Mesothelial cell of epicardium (in vitro differentiated cells): Measurements from ENCODE around the gene NT5C2. TPM values are rescaled to one million over a fixed set of nuclear protein-coding genes. Genes with fewer than 3 reads are reported as not detected.
"Not testable (repeated sequence)": the region's sequence is repeated elsewhere in the genome, so short reads cannot be mapped to it uniquely, and the experiment has no call there.

Experiments
- DNase-seq, 2 experiments: peaks; one replicate each; pipeline ENCODE4 v3.0.0; 2021; ENCODE audit warnings: low spot score in 2 of 2; ENCODE audit not compliant: unreplicated experiment in 2 of 2
- H3K27ac Mint-ChIP-seq: 2 replicates; pipeline ENCODE4 v1.8.0; 2021; ENCODE audit warnings: mixed read lengths
- H3K27me3 Mint-ChIP-seq: 2 replicates; pipeline ENCODE4 v1.8.0; 2021; ENCODE audit warnings: low read depth, mixed read lengths
- H3K36me3 Mint-ChIP-seq: 2 replicates; pipeline ENCODE4 v1.8.0; 2021; ENCODE audit warnings: mixed read lengths
- H3K4me1 Mint-ChIP-seq: 2 replicates; pipeline ENCODE4 v1.8.0; 2021; ENCODE audit warnings: mixed read lengths
- H3K4me3 Mint-ChIP-seq: 2 replicates; pipeline ENCODE4 v1.8.0; 2021; ENCODE audit warnings: mild to moderate bottlenecking, moderate library complexity, mixed read lengths
- H3K9me3 Mint-ChIP-seq: 2 replicates; pipeline ENCODE4 v1.8.0; 2021; ENCODE audit warnings: mixed read lengths
- total RNA-seq: library from RNA; stranded (reverse); gene quantifications from 3 replicates; pipeline ENCODE4 v1.2.1, GENCODE V29; 2021
- TF ChIP-seq, protein P1 (sequence below): fragments of 200-600 bp; sonication (generic); IDR thresholded peaks from one replicate; pipeline ENCODE4 v1.5.0; 2021; ENCODE audit warnings: antibody characterized with exemption; ENCODE audit not compliant: unreplicated experiment

The NT5C2 gene
- total RNA-seq, 1 donor from 2014 or later, result 77.7 TPM

GRCh38 chr10:103147645-103148044 is 45.4 kb downstream of the NT5C2 start:
- Mint-ChIP-seq H3K4me1 (peaks cover 41% of the 10 kb centered on the region), H3K27me3 (no peaks in the 10 kb centered on the region), H3K36me3 (peaks cover 11% of the 10 kb centered on the region), H3K27ac (no peak overlapping the region), H3K9me3 (no peaks in the 10 kb centered on the region), H3K4me3 (no peak overlapping the region)
- no peak for DNase-seq
- TF ChIP-seq, protein P1, sequence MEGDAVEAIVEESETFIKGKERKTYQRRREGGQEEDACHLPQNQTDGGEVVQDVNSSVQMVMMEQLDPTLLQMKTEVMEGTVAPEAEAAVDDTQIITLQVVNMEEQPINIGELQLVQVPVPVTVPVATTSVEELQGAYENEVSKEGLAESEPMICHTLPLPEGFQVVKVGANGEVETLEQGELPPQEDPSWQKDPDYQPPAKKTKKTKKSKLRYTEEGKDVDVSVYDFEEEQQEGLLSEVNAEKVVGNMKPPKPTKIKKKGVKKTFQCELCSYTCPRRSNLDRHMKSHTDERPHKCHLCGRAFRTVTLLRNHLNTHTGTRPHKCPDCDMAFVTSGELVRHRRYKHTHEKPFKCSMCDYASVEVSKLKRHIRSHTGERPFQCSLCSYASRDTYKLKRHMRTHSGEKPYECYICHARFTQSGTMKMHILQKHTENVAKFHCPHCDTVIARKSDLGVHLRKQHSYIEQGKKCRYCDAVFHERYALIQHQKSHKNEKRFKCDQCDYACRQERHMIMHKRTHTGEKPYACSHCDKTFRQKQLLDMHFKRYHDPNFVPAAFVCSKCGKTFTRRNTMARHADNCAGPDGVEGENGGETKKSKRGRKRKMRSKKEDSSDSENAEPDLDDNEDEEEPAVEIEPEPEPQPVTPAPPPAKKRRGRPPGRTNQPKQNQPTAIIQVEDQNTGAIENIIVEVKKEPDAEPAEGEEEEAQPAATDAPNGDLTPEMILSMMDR, result no peak

DNA sequence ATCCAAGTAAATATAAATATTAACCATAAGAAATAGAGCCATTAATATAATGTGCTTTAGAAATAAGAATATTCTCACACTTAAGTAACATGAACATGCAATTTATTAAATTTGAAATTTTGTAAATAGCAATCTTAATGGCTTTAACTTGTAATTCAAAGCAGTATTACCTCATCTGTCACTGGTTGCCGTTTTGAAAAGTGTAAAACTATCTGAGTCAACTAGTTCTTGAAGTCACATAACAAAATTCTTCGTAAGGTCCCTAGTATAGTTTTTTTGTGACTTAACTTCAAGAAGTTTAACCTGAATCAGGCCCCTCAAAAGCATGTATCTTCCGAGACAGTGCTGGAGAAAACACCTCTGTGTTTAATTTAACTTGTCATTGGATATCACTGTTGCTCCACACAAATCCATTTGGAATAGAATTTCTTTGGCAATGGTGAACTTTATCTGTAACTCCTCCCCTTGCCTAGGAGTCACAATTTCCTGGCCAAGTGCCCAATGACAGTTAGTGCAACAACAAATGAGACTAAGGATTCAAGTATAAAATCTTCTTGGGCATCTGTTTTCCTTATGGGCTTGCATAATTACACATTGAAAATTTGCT is 47.1 kb downstream of the NT5C2 start:
- TF ChIP-seq, protein P1, result no peak
- Mint-ChIP-seq H3K9me3 (no peaks in the 10 kb centered on the region), H3K4me1 (peaks cover 40% of the 10 kb centered on the region), H3K27me3 (no peaks in the 10 kb centered on the region), H3K4me3 (no peak overlapping the region), H3K36me3 (peaks cover 15% of the 10 kb centered on the region), H3K27ac (peak overlapping the region; percentile 80)
- DNase-seq, result peak; percentile 25 to 44

- peak overlapping the region; percentile 80 for H3K27ac Mint-ChIP-seq
- no peak overlapping the region for H3K4me3 Mint-ChIP-seq
- H3K27me3 Mint-ChIP-seq, result no peaks in the 10 kb centered on the region
- no peak for DNase-seq
- peaks cover 40% of the 10 kb centered on the region for H3K4me1 Mint-ChIP-seq
- peaks cover 16% of the 10 kb centered on the region for H3K36me3 Mint-ChIP-seq
- TF ChIP-seq, protein P1, result no peak
- H3K9me3 Mint-ChIP-seq, result no peaks in the 10 kb centered on the region
These were observed 48.0 kb downstream of the NT5C2 start for GRCh38 chr10:103145046-103145445.

- Mint-ChIP-seq H3K9me3 (no peaks in the 10 kb centered on the region), H3K4me1 (peaks cover 40% of the 10 kb centered on the region), H3K27me3 (no peaks in the 10 kb centered on the region), H3K36me3 (peaks cover 16% of the 10 kb centered on the region), H3K27ac (peak overlapping the region; percentile 39), H3K4me3 (no peak overlapping the region)
- TF ChIP-seq, protein P1, result no peak
- no peak for DNase-seq
These were observed 49.0 kb downstream of the NT5C2 start for GRCh38 chr10:103144041-103144440.

- Mint-ChIP-seq H3K4me1 (peaks cover 40% of the 10 kb centered on the region), H3K27ac (peak overlapping the region; percentile 39), H3K36me3 (peaks cover 16% of the 10 kb centered on the region)
- not testable (repeated sequence) for H3K4me3 Mint-ChIP-seq, H3K9me3 Mint-ChIP-seq, H3K27me3 Mint-ChIP-seq, DNase-seq
These were observed 49.4 kb downstream of the NT5C2 start for GRCh38 chr10:103143641-103144040.

DNA sequence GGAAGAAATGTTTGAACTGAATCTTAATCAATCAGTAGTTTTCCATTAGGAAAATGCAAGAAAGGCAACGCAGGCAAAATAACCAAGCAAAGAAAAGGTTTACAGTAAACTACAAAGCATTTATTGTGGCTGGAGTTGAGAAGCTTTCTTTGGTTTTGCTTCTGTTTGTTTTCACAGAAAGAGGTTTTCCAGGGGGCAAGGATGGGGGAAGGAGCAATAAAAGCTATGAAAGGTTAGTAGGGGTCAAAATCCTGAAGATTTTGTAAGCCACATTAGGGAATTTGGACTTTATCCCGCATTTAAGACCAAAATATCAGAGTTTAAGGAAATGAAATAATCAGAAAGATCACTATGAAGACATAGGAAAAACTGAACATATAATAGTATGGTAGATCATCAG is 51.1 kb downstream of the NT5C2 start:
- no peaks in the 10 kb centered on the region for H3K27me3 Mint-ChIP-seq
- H3K36me3 Mint-ChIP-seq, result peaks cover 22% of the 10 kb centered on the region
- peaks cover 32% of the 10 kb centered on the region for H3K4me1 Mint-ChIP-seq
- no peak for DNase-seq
- TF ChIP-seq, protein P1, result no peak
- peak overlapping the region; percentile 71 for H3K27ac Mint-ChIP-seq
- no peak overlapping the region for H3K4me3 Mint-ChIP-seq
- H3K9me3 Mint-ChIP-seq, result no peaks in the 10 kb centered on the region
